Midbrain (tissue), 1 donor: ENCODE data around the gene FXYD4.
"Not testable (repeated sequence)": the region's sequence is repeated elsewhere in the genome, so short reads cannot be mapped to it uniquely, and the experiment has no call there.

Source experiments
- DNase-seq: peaks from one replicate; lab custom pipeline; 2025; lab: John Stamatoyannopoulos, UW

Gene FXYD4

GRCh38 chr10:43417950-43418768, 46.7 kb downstream of the FXYD4 start:
- no peak for DNase-seq

GRCh38 chr10:43419997-43420368, 48.5 kb downstream of the FXYD4 start:
- DNase-seq: no peak

GRCh38 chr10:43420369-43421200, 49.1 kb downstream of the FXYD4 start:
- DNase-seq: peak; percentile 81

- no peak for DNase-seq
Measured at GRCh38 chr10:43421201-43421507, 49.7 kb downstream of the FXYD4 start.

GRCh38 chr10:43421519-43421918, 50.1 kb downstream of the FXYD4 start:
- no peak for DNase-seq

GRCh38 chr10:43421944-43422343, 50.5 kb downstream of the FXYD4 start:
- DNase-seq: not testable (repeated sequence)

GRCh38 chr10:43424416-43424815, 53.0 kb downstream of the FXYD4 start:
- no peak for DNase-seq
